ENCODE measurements around the gene NUP205.
"Not testable (repeated sequence)": the region's sequence is repeated elsewhere in the genome, so short reads cannot be mapped to it uniquely, and the experiment has no call there.

Gene NUP205

DNA sequence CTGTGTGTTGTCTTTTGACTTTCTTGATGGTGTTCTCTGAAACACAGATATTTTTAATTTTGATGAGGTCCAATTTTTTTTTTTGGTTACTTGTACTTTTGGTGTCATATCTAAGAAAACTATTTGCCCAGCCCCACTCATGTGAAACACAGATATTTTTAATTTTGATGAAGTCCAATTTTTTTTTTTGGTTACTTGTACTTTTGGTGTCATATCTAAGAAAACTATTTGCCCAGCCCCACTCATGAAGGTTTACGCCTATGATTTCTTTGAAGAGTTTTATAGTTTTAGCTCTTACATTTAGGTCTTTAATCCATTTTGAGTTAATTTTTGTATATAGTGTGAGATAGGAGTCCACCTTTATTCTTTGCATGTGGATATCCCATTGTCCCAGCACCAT lies 109.9 kb downstream of the NUP205 start:
- not testable (repeated sequence) for DNase-seq (ENCODE audit: low read depth)

DNA sequence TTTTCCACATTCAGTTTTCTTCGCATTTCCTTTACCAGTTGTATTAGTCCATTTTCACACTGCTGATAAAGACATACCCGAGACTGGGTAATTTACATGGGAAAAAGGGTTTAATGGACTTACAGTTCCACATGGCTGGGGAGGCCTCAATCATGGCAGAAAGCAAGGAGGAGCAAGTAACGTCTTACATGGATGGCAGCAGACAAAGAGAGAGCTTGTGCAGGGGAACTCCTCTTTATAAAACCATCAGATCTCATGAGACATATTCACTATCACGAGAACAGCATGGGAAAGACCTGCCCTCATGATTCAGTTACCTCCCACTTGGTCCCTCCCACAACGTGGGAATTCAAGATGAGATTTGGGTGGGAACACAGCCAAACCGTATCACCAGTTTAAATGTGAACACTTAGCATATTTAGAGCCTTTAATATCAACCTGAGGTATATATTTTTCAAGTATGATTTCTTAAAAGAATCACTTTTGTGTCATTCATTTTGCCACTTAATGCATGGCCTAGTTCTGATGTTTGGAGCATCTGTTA lies 111.2 kb downstream of the NUP205 start:
- DNase-seq (ENCODE audit: low read depth), result not testable (repeated sequence)

DNA sequence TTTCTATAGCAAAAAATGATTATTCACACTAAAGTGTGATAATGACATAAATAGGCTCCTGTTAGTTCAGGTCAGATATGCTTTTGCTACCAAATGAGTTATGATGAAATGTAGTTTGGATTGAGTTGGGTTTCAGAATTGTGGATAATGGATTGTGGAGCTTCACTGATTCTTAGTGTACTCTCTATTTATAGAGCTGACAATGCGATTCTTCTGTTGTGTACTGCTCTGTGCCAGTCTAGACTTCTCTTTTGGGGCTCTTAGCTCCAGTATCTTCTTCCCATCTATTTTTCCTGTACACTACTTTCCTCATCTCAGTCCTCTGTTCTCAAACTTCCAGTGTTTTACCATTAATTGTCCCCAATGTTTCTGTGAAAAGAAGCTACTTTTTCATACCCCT lies 112.1 kb downstream of the NUP205 start:
- DNase-seq (ENCODE audit: low read depth), result no peak

DNA sequence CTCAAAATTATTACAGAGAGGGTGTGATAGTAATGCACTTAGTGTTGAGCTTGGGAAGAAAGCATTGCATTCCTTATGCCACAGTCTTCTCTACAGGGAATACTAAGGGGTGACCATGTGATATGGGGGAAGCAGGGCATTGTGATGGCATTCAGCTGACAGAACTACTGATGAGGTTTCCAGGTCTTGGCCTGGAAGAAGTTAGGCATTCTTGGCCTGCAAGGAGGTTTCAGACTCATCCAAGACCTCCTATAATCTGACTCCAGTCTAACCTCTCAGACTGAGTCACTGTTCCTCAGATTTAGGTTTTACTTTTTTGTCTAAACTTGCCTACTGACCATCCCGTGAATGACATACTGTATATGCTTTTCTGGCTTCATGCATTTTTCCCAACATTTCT lies 112.5 kb downstream of the NUP205 start:
- no peak for DNase-seq (ENCODE audit: low read depth)

DNA sequence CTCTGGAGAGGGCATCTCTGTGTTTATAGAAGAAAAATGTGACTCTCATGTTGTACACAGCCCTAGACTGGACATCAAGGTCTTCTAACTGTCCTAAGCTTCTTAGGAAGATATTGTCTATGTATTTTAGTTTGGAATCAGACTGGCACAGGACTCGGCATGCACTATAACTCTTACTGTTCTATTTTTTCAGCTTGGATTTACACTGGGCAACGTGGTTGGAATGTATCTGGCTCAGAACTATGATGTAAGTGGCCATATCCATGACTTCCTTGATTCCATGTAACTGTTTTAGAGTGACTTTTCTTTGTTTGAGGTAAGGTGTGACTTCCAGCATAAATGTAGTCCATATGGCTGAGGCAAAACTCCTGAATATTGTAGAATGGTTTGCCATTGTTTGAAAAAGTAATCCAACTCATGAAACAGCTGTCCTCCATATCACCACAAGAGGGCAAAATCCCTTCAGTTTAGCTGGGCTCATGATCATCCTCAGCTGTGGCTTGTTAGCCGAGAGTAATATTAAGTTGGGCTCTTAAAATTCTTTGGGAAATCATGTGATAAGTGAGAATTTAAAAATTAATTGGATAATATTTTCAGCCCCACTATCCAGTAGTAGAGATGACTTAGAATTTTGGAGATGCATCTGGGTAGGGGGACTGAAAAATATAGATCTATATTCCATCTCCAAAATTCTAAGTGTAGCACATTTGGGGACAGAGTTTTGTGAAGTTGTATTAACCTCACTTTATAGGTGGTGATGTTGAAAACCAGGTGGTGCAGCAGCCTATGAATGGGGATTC lies 115.0 kb downstream of the NUP205 start:
- DNase-seq (ENCODE audit: low read depth), result no peak

DNA sequence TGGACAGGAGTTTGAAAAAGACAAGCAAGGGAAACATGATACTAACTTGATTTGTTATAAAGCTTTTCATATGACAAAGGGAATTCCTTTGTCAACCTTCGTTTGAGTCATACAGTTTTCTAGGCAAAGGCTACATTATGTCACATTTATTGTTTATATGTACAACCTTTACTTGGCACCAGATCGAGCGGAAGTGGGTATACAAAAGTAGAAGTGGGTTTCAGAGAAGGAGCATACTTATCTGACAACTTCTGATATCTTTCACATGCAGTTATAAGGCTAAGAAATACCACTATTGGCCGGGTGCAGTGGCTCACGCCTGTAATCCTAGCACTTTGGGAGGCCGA lies 115.6 kb downstream of the NUP205 start:
- DNase-seq (ENCODE audit: low read depth), result no peak

DNA sequence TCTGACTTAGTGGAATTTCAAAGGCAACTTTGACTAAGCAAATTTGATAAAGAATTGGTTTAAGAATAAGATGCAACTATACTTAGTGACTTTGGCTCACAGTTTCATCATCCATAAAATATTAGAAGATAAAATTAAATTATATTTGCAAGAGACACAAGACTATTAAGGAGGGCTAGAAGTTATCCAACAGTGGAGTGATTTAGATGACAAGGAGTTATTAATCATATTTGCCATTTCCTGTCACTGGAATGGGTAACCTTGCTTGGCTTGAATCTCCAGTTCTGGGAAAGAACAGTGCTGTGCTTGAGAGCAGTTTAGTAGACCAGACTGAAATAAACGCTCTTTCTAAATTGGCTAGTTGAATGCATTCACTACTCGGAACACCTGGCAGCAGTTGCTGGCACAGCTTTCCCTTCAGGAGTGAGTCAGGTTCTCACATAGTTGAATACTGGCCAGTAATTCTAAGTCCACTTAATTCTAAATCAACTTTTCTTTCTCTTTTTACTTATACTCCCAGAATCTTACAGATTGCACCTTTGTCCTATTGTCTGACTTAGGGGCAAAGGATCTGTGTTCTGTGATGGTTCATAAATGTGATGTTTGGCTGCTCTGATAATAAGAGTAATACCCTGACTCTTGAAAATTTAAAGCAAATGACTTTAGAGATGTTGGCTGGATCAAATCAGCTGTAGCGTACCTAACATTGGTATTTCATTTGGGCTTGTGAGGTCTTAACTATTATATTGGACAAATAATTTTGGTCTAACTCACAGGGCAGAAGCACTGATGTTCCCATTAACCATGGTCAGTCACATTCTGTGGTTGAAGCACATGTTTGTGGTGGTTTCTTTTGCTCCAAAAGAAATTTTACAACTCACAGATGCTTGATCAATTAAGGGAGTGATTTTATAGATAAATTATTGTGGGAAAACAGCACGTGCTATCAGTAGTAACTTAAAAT lies 121.2 kb downstream of the NUP205 start:
- no peak for DNase-seq (ENCODE audit: low read depth)

DNA sequence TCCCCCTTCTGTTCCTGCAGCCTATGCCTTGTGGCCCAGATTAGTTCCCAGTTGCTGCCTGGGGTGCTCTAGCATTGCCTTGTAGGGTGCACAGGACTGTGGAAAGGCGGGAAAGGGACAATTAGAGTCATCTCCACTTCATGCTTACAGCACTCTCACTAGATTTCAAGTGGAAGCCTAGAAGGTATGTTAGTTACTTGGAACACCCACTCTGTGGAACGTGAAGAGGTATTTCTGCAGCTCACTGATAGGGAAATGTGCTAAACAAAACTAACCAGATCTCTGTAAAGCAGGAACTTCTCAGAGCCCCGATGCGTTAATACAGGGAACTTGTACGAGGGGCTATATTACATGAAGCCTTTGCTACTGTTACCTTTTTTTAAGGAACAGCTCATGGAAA lies 124.0 kb downstream of the NUP205 start:
- DNase-seq (ENCODE audit: low read depth), result no peak

DNA sequence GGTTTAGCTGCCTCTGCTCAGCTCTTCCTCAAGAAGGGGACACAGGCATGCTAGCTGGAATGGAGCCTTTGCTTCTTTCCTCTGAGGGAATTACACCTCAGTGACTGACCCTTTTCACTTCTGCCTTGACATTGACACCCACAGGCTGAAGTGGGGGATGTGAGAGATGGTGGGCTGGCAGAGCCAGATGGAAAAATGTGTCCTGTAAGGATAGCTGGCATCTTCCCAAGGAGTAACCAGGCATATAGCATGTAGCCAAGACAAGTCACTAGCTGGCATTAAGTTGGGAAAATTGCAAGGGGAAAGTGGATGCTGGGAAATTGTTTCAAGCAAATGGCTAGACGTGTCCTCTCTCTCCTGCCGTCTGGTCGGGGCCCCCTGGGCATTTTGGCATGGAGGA lies 124.5 kb downstream of the NUP205 start:
- DNase-seq (ENCODE audit: low read depth), result no peak

DNA sequence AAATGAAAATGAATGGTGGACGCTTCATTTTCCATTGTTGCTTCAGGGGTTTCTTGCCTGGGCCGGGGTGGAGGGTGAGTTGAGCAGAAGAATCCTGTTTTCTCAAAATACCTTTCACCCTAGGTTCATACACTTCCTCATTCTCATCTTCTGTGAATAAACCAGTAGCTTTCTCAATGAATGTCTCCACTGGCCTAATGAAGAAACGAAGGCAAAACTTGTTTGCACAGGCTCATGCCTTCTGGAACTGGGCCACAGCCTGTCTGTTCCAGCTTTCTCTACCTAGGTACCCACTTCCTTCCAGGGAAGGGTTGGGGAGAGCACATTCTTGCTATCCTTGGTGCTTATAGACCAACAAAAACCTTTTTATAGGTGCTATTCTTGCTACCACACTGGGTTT lies 125.9 kb downstream of the NUP205 start:
- no peak for DNase-seq (ENCODE audit: low read depth)

DNA sequence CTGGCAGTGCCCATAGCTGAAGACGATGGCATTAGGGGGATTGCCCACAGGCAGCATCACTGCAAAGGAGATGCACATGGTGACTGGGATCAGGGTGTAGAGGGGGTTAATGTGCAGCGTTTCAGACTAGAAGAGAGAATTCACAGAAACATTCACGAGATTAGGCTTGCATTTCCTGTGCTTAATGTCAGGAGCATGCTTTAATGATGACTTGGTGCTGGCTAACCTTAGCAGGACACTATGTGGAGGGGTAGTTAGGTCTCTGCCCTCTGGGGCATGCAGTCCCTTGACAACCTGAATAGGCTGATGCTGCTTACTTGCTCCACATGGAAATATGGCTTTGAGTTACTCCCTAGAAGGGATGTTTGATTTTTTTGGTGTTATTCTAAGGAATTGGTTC lies 126.4 kb downstream of the NUP205 start:
- DNase-seq (ENCODE audit: low read depth), result no peak

DNA sequence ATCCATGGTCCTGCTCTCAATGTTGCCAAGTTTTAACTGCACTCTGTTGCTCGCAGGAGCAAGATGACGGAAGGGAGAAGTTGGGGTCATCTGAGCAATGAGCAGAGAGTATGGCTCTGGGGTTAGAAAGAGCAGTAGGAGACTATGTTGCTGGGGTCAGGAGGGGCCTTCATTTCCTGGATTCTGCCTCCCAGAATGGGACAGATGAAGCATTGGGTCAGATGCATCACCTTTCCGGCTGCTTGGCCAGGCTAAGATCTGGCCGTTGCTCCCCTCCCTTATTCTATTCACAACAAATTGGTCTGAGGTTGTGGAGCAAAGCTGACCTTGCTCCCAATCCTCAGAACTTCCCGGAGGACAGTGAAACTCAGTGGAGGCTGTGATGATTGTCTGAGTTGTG lies 127.0 kb downstream of the NUP205 start:
- DNase-seq (ENCODE audit: low read depth), result no peak

DNA sequence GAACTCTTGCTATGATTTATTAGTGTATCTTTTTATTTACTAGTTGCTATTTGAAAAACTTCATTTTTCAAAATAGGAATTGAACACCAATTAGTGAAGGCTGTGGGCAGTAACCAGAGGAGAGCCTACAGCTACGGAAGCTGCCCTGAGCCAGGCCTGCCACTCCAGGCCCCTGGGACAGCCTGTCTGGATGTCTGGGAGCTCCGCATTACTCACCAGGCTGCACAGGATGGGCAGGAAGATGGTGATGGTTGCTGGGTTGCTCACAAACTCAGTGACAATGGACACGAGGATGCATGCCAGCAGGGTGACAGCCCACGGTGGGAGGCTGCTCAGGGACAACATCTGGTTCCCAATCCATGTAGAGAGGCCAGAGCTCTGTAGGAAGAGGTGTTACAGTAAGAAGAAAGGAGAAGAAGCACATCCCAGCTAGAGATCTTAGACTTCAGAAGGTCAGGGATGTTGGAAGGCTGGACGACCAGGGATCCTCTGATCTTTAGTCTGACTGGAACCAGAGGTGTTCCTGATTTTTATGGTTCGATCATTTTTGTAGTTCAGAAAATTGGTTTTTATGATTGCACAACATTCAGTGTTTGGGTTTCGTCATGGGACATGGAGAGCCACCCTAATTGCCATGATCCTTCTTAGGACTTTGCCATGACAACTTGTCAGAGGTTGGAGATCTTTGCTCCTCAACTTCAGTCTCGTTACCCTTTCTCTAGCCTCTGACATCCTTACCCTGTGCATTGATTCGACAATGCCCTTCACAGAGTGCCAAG lies 127.8 kb downstream of the NUP205 start:
- no peak for DNase-seq (ENCODE audit: low read depth)

DNA sequence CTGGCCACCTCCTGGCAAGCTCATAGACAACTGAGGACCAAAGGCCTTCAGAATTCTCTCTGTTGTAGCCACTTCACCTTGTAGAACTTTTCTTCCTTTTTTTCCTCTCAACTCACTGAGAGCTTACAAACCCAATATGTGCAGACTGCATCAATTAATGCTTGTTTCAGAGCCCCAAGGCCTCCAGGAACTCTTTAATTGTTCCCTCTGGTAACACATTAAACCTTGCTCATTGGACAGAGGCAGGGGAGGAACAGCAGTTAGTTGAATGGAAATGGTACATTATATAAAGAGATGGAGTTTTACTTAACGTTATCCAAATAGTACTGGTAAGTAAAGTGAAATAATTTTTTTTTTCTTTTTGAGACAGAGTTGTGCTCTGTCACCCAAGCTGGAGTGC lies 129.7 kb downstream of the NUP205 start:
- DNase-seq (ENCODE audit: low read depth), result no peak

DNA sequence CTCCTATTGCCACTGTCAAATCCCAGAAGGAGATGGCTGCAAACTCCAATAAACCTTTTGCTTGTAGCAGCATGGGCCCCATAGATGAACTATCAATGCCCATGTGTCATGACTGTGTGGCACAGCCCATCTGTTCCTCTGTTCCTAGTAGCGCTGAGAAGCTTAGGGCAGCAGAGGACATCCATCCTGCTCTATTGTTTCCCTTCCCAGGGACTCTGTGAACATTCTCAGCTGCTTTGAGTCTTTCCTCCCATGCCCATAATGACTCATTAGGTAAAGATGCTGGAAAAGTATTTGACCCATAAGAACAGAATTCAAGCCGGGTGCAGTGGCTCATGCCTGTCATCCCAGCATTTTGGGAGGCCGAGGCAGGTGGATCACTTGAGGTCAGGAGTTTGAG lies 132.8 kb downstream of the NUP205 start:
- peak; percentile 54 for DNase-seq (ENCODE audit: low read depth)

DNA sequence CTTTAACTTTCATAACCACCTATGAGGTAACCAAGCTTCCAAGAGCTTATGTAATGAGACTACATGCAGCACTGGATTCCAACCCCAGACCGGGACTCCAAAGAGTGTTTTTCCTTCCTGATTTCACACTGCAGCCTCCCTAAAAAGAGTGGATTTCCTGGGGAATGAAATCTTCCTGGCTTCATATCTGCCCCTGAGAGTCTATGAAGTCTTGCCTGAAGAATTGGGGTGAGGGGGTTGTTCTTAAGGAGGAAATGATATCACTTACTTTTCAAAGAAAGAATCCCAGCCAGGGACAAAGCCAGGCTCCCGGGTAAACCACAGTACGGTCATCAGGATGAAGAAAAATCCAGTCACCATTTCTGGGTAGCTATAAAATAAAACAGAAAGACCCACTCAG lies 134.3 kb downstream of the NUP205 start:
- DNase-seq (ENCODE audit: low read depth), result no peak

DNA sequence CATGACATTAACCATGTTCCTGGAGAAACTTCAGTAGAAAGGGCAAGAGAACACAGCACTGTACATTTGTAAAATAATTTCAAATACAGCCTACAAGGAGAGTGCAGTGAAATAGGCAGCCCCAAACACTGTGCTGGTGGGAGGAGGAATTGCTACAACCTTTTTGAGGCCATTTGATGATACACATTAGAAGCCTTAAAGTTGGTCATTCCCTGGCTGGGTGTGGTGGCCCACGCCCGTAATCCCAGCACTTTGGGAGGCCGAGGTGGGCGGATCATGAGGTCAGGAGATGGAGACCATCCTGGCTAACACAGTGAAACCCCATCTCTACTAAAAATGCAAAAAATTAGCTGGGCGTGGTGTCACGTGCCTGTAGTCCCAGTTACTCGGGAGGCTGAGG lies 134.9 kb downstream of the NUP205 start:
- not testable (repeated sequence) for DNase-seq (ENCODE audit: low read depth)

DNA sequence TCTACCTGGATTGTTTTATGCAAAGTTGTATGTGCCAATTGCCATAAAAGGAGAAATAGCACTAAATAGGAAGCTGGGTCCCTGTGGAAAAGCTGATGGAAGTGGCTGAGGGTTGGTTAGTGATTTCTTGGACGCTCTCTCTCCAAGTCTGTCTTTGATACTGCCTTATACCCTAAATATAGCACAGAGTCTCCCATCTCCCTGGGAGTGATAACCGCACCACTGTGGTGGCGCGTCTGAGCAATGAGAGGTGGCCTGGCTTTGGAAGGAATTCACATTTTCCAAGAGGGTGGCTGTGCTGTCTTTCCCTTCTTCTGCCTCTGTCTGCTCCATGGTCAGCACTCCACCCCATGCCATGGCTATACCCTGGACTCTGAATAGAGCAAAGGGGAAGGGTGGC lies 135.8 kb downstream of the NUP205 start:
- no peak for DNase-seq (ENCODE audit: low read depth)

DNA sequence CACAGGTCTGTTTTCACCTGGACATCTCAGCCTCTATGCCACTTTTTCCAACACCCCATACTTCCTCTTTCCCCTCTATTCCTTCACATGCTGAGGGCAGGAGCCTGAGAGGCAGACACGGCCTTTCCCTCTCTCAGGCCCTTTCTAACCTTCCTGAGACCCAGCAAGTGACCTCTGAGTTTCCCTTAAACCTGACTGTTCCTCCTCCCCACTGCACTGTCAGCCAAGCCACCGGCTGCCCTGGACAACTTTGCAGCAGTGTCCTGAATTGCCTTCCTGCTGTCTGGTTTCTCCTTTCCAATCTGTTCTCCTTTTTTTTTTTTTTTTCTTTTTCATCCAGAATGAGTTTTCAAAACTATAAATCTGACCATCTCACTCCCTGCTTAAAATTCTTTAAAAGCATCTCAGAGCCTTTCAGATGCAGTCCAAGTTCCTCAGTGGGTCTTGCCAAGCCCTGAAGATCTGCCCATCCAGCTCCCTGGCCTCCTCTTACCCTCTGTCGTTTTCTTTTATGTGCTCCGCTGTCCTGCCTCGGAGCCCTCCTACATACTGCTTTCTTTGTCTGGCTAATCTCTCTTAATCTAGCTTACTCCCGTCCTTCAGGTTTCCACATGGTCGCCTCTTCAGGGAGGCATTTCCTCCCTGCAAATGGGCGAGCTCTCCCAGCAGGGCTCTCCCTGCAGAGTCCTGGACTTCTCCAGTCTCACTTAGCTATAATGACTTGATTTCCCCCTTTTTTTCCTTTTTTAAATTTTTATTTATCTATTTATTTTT lies 139.7 kb downstream of the NUP205 start:
- DNase-seq (ENCODE audit: low read depth), result no peak

Measured in non-pigmented ciliary epithelial cell (primary cell).